ENCODE measurements around the gene TSPAN18.

The TSPAN18 gene

DNA sequence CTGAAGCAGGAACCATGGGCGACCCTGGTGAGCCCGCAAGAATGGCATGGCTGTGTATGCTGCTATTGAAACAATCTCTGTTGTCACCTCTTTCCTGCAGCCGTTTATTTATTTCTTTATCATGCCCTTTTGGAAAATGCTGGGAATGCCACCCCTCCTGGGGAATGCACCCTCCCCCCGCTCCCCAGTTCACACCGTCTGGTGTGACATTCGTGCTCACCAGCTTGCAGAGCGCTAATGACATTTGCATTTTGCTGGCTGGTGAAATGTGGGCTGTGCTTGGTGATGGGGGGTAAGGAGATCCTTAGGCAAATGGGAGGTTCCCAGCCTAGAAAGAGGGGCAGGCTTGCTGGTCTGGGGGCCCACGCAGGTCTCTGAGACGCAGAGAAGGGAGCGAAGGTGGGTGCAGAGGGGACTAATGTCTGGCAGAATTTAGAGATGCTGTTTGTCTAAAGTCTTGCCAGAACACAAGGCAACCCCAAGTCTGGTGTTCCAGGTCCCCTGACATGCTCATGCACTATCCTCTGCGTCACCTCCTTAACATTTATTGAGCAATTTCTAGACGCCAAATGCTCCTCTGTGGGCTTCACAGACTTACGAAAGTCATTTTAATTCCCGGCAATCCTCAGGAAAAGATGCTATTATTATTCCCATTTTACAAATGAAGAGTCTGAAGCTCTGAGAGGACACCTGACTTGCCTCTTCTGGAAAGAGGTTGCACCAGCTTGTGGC, 132.2 kb downstream of the TSPAN18 start:
- DNase-seq (ENCODE audit: low spot score) = no peak
- in situ Hi-C loops (cut with MboI; ENCODE audit: low pct_unique_long_range_greater_than_20kb, low sequenced_read_pairs, unreplicated experiment) = no loop called here
- TF ChIP-seq, protein P1, sequence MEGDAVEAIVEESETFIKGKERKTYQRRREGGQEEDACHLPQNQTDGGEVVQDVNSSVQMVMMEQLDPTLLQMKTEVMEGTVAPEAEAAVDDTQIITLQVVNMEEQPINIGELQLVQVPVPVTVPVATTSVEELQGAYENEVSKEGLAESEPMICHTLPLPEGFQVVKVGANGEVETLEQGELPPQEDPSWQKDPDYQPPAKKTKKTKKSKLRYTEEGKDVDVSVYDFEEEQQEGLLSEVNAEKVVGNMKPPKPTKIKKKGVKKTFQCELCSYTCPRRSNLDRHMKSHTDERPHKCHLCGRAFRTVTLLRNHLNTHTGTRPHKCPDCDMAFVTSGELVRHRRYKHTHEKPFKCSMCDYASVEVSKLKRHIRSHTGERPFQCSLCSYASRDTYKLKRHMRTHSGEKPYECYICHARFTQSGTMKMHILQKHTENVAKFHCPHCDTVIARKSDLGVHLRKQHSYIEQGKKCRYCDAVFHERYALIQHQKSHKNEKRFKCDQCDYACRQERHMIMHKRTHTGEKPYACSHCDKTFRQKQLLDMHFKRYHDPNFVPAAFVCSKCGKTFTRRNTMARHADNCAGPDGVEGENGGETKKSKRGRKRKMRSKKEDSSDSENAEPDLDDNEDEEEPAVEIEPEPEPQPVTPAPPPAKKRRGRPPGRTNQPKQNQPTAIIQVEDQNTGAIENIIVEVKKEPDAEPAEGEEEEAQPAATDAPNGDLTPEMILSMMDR (IDR thresholded peaks at IDR 0.05; ENCODE audit: extremely low read depth, insufficient read depth, missing control alignments) = no peak

DNA sequence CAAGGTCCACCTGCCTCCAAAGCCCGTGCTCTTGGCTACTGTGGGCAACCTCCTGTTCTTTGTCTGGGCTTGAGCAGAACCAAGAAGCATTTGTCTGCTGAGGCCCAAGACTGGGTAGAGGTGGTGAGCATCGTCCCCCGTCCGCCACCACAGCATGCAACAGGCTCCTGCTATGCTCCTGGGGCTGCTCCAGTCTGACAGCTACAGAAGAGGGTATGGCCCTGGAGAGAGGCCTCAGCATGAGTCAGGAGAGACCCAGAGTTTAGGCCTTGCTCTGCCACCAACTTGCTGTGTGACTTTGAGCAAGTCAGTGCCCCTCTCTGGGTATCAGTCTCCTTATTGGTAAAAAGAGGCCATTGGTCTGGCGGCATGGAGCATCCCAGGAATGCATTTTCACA, 132.8 kb downstream of the TSPAN18 start:
- in situ Hi-C loops (cut with MboI; ENCODE audit: low pct_unique_long_range_greater_than_20kb, low sequenced_read_pairs, unreplicated experiment) = no loop called here
- TF ChIP-seq, protein P1 (IDR thresholded peaks at IDR 0.05; ENCODE audit: extremely low read depth, insufficient read depth, missing control alignments) = no peak
- no peak for DNase-seq (ENCODE audit: low spot score)

DNA sequence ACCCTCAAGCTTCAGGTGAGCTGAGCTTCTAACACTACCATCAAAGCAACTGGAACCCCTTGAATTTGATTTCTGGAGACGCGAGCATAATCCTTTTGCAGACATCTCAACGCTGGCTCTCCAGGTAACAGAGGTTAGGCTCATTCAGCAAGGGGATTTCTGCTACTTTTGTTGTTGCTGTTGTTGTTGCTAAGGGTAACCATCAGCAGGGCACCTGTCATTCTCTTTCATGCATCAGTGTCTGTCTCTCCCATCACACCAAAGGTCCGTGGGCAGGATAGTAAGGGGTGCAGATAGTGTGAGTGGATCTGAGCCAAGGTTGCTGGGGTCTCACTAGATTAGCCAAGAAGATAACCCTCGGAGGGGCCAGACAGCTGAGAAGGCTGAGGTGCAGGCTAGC, 133.6 kb downstream of the TSPAN18 start:
- in situ Hi-C loops (cut with MboI; ENCODE audit: low pct_unique_long_range_greater_than_20kb, low sequenced_read_pairs, unreplicated experiment) = no loop called here
- DNase-seq (ENCODE audit: low spot score) = no peak
- TF ChIP-seq, protein P1 (IDR thresholded peaks at IDR 0.05; ENCODE audit: extremely low read depth, insufficient read depth, missing control alignments) = no peak

DNA sequence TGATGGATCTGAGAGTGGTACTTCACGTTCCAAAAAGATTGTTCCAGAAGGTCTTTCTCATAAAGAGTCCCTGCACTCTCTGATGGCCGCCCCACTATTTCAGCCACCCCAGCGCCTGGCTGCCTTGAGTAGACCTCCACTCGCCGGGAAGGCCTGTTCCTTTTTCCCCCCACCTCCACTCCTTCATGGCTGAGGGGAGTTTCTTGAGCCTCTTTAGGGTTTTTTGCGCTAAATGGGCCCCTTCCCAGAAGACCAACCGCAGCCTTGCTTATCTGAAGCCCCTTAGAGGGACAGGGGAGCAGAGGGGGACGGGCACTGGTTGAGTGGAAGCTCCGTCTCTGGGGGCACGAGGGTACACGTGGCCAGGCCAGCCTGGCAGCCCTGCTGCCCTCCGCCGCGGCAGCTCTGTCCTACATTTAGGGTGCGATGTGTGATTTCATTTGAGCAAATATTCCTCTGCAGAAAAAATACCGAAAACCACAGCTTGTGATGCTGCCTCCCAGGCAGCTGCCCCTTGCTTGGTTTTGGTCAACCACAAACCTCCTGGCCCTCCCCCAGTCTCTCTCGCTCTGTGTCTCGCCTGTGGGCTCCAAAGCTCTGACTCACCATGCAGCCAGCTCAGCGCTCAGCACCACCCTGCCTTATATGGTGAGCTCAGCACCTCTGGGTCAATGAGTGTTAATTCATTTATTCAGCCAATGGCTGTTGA, 135.2 kb downstream of the TSPAN18 start:
- DNase-seq (ENCODE audit: low spot score) = peak; percentile 93
- in situ Hi-C loops (cut with MboI; ENCODE audit: low pct_unique_long_range_greater_than_20kb, low sequenced_read_pairs, unreplicated experiment) = no loop called here
- TF ChIP-seq, protein P1 (IDR thresholded peaks at IDR 0.05; ENCODE audit: extremely low read depth, insufficient read depth, missing control alignments) = no peak

DNA sequence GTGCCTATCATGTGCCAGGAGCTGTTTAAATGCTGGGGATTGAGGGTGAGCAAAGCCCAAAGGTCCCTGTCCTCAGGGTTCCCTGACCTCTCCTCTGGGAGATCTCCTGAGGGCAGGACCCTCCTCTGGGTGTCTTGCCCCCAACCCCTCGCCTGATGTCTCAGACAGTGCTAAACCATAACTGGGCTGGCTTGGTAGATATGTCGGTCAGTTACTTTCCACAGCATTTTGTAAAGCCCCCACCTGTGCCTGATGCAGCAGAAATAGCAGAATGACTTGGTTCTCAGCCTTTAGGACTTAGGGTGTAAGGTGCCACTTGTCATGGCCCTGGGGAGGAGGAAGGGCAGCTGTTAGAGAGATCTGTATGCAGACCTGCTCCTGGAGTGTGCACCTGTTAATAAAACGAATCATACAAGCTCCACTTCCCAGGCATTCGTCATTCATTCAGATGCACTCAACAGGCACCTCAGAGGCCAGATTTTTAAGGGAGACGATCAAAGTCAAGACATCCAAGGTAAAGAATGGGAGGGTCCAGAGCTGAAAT, 135.9 kb downstream of the TSPAN18 start:
- DNase-seq (ENCODE audit: low spot score) = no peak
- in situ Hi-C loops (cut with MboI; ENCODE audit: low pct_unique_long_range_greater_than_20kb, low sequenced_read_pairs, unreplicated experiment) = no loop called here
- TF ChIP-seq, protein P1 (IDR thresholded peaks at IDR 0.05; ENCODE audit: extremely low read depth, insufficient read depth, missing control alignments) = no peak

DNA sequence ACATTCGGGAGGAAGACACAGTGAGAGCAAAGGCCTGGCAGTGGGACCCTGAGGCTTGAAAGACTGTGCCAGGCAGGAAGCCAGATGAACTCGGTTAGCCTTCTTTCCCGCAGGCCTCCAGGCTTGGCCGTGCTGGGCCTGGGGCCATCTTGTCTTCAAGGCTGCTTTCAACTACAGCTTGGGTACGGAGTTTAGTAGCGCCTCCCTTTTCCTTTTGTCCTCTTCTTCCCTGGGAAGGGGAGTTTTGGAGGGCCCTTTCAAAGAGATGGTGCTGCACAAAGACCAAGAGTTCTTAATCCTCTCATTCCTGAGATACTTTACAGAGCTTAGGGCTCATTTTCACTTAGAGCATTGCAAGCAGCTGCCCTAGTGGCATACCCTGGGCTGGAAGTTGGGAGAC, 136.5 kb downstream of the TSPAN18 start:
- TF ChIP-seq, protein P1 (IDR thresholded peaks at IDR 0.05; ENCODE audit: extremely low read depth, insufficient read depth, missing control alignments) = no peak
- DNase-seq (ENCODE audit: low spot score) = no peak
- in situ Hi-C loops (cut with MboI; ENCODE audit: low pct_unique_long_range_greater_than_20kb, low sequenced_read_pairs, unreplicated experiment) = no loop called here

Data from GM13977 (cell line).